Lower lobe of right lung (tissue), 2 donors: ENCODE results near the gene KLHL42. TPM values are rescaled to one million over a fixed set of nuclear protein-coding genes. Genes with fewer than 3 reads are reported as not detected.
A peak's percentile ranks its signal among the peaks of the same experiment; 100 is the strongest.

Source experiments
- ATAC-seq, 2 donors: fragments of 200-7000 bp; cut with Tn5 transposase; one replicate each; pipeline ENCODE4 v1.9.1; 2020 to 2022; ENCODE audit warnings: mild to moderate bottlenecking in 2 of 2, moderate library complexity in 2 of 2
- DNase-seq: peaks from one replicate; pipeline ENCODE4 v3.0.0-alpha.2; 2020
- H3K27ac ChIP-seq: fragments of 200-600 bp; one replicate; pipeline ENCODE4 v1.8.0; 2022
- H3K27me3 ChIP-seq: fragments of 200-600 bp; one replicate; pipeline ENCODE4 v1.8.0; 2022; ENCODE audit warnings: low read depth
- H3K36me3 ChIP-seq: fragments of 200-600 bp; one replicate; pipeline ENCODE4 v1.8.0; 2022; ENCODE audit warnings: mild to moderate bottlenecking
- H3K4me1 ChIP-seq: fragments of 200-600 bp; one replicate; pipeline ENCODE4 v1.8.0; 2022
- H3K4me3 ChIP-seq: fragments of 200-600 bp; one replicate; pipeline ENCODE4 v1.8.0; 2022; ENCODE audit warnings: mild to moderate bottlenecking
- H3K9me3 ChIP-seq: fragments of 200-600 bp; one replicate; pipeline ENCODE4 v1.8.0; 2022
- CTCF ChIP-seq: fragments of 200-600 bp; IDR thresholded peaks from one replicate; pipeline ENCODE4 v1.8.0; 2022; ENCODE audit warnings: antibody characterized with exemption, mild to moderate bottlenecking
- intact Hi-C: fragments of 100-400 bp; cut with DNase I; formaldehyde crosslinking; loops from one replicate; pipeline ENCODE4 v1.11.0; 2022
- total RNA-seq: library from RNA; stranded (reverse); fragmentation: NEBNext Ultra II Directional; extraction: Animal tissue kit (Norgen Biotek cat#: 25700); gene quantifications from one replicate; pipeline ENCODE4 v1.2.1, GENCODE V29; 2021
- donor health status: DM: no; HTN: yes; CAD: no; lungs with severe emphysema.

Gene KLHL42
- total RNA-seq, 1 donor from 2014 or later: 19.1 TPM

GRCh38 chr12:27777141-27777540 lies 2.9 kb upstream of the KLHL42 start:
- Histone ChIP-seq H3K36me3 (peaks cover 2% of the 10 kb centered on the region), H3K9me3 (no peaks in the 10 kb centered on the region), H3K27ac (no peak overlapping the region), H3K4me1 (peaks cover 16% of the 10 kb centered on the region), H3K27me3 (no peaks in the 10 kb centered on the region), H3K4me3 (no peak overlapping the region)
- no peak for DNase-seq
- TF ChIP-seq CTCF: no peak
- intact Hi-C loops: no loop called here
- ATAC-seq: no peak

- ATAC-seq: no peak
- no peak overlapping the region for H3K4me3 ChIP-seq
- intact Hi-C loops: no loop called here
Observed at GRCh38 chr12:27778206-27778605, 1.8 kb upstream of the KLHL42 start.

GRCh38 chr12:27779416-27779919 lies 565 bp upstream of the KLHL42 start:
- DNase-seq: no peak
- peak overlapping the region; percentile 91 for H3K4me3 ChIP-seq
- intact Hi-C loops: no loop called here
- H3K4me1 ChIP-seq: peaks cover 22% of the 10 kb centered on the region
- TF ChIP-seq CTCF: no peak
- H3K36me3 ChIP-seq: peaks cover 4% of the 10 kb centered on the region
- peak overlapping the region; percentile 84 for H3K27ac ChIP-seq
- ATAC-seq: no peak
- no peaks in the 10 kb centered on the region for H3K9me3 ChIP-seq
- no peaks in the 10 kb centered on the region for H3K27me3 ChIP-seq

More at GRCh38 chr12:27778206-27778605, 1.8 kb upstream of the KLHL42 start:
- Histone ChIP-seq H3K4me1 (peaks cover 22% of the 10 kb centered on the region), H3K27me3 (no peaks in the 10 kb centered on the region), H3K36me3 (peaks cover 4% of the 10 kb centered on the region), H3K27ac (no peak overlapping the region), H3K9me3 (no peaks in the 10 kb centered on the region)
- TF ChIP-seq CTCF: no peak
- DNase-seq: no peak

- TF ChIP-seq CTCF: no peak
- H3K4me3 ChIP-seq: peak overlapping the region; percentile 91
- peak; percentile 57 to 62 for ATAC-seq
- peaks cover 4% of the 10 kb centered on the region for H3K36me3 ChIP-seq
- peak overlapping the region; percentile 84 for H3K27ac ChIP-seq
- peaks cover 26% of the 10 kb centered on the region for H3K4me1 ChIP-seq
- no peaks in the 10 kb centered on the region for H3K27me3 ChIP-seq
- no peak for DNase-seq
- no peaks in the 10 kb centered on the region for H3K9me3 ChIP-seq
- intact Hi-C loops: no loop called here
Observed at GRCh38 chr12:27780612-27781408, 777 bp downstream of the KLHL42 start.

- intact Hi-C loops: no loop called here
- Histone ChIP-seq H3K36me3 (peaks cover 4% of the 10 kb centered on the region), H3K9me3 (no peaks in the 10 kb centered on the region), H3K4me3 (peak overlapping the region; percentile 91), H3K4me1 (peaks cover 33% of the 10 kb centered on the region), H3K27me3 (no peaks in the 10 kb centered on the region), H3K27ac (peak overlapping the region; percentile 27)
- ATAC-seq (no peak), DNase-seq (no peak)
- no peak for TF ChIP-seq CTCF
Observed at GRCh38 chr12:27781680-27782079, 1.6 kb downstream of the KLHL42 start.
